Renal pelvis (tissue), 4 donors: Measurements from ENCODE around the gene TMEM11. TPM values are rescaled to one million over a fixed set of nuclear protein-coding genes. Genes with fewer than 3 reads are reported as not detected.
A peak's percentile ranks its signal among the peaks of the same experiment; 100 is the strongest.

Source experiments
- DNase-seq: peaks from one replicate; pipeline ENCODE4 v3.0.0-alpha.2; 2013
- polyA plus RNA-seq, 3 donors: library from polyadenylated mRNA; unstranded; fragments of 120-200 nt; gene quantifications; one replicate each; pipeline ENCODE4 v1.2.1, GENCODE V29; 2013; ENCODE audit not compliant: insufficient read length in 3 of 3

Gene TMEM11
- polyA plus RNA-seq, 3 donors, result 20.7 to 26.2 (median 25.6) TPM

DNA sequence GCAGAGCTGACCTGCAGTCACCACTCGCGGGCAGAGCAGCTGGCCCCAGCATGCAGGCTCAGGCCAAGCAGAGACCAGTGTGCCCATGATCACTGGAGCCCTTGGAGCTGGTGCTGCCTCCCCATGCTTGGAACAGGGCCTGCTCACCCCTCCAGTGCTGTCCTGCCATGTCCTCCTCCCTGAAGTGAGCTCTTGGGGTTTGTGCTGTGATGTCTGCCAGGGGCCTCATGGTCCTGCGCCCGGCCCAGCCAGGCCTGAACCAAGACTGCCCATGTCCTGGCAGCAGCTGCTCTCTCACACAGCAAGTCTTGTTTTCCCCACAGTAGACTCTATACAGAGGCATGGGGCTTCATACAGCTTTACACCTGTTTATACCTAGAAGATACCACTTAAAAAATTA lies 24.6 kb downstream of the TMEM11 start:
- DNase-seq, result no peak

- DNase-seq, result no peak
Measured at GRCh38 chr17:21186399-21187187, 27.4 kb downstream of the TMEM11 start.

GRCh38 chr17:21185061-21185460 lies 28.9 kb downstream of the TMEM11 start:
- DNase-seq, result no peak

GRCh38 chr17:21184570-21184969 lies 29.4 kb downstream of the TMEM11 start:
- DNase-seq, result no peak

- DNase-seq, result no peak
Measured at GRCh38 chr17:21183468-21183867, 30.5 kb downstream of the TMEM11 start.

- DNase-seq, result no peak
Measured at GRCh38 chr17:21177854-21178600, 35.9 kb downstream of the TMEM11 start.

DNA sequence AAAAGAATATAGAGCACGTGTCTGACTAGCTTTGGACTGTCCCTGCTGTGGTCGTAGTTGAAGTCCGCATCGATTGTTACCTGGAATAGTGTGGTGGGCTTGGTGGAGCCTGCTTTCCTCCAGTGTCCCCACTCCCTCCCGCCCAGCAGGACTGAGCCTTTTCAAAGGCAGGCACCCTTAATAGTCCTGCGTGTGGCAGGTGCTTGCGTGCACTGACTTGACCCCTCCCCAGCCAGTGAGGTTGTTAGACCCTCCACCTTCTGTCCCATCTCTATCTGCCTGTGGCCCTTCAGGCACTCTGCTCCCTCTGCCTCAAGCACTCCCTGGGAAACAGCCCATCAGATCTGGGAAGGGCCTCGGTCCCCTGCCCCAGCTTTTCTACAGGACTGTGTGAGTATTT lies 36.6 kb downstream of the TMEM11 start:
- no peak for DNase-seq

- no peak for DNase-seq
Measured at GRCh38 chr17:21176773-21177395, 37.1 kb downstream of the TMEM11 start.

GRCh38 chr17:21174713-21175112 lies 39.2 kb downstream of the TMEM11 start:
- no peak for DNase-seq

- DNase-seq, result no peak
Measured at GRCh38 chr17:21174186-21174585, 39.8 kb downstream of the TMEM11 start.

DNA sequence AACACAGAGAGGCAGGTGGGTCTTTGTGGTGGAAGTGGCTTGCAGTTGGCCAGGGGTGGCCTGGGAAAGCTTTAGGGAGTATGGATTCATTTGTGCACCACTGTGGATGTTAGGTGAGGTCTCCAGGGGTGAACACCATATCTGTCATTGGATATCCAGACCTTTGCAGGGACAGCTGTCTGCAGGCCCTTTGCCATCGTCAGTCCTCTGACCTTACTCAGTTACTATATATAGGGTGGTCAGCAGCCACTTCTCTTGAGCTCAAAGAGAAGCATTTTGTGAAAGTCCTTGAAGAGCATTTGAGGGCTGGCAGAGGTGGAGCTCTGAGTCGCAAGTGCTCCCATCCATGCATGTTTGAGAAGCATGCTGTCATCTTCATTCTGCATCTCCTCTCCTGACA lies 40.4 kb downstream of the TMEM11 start:
- no peak for DNase-seq

GRCh38 chr17:21172846-21173245 lies 41.1 kb downstream of the TMEM11 start:
- DNase-seq, result no peak

GRCh38 chr17:21171970-21172510 lies 41.9 kb downstream of the TMEM11 start:
- no peak for DNase-seq

GRCh38 chr17:21171309-21171922 lies 42.5 kb downstream of the TMEM11 start:
- no peak for DNase-seq

DNA sequence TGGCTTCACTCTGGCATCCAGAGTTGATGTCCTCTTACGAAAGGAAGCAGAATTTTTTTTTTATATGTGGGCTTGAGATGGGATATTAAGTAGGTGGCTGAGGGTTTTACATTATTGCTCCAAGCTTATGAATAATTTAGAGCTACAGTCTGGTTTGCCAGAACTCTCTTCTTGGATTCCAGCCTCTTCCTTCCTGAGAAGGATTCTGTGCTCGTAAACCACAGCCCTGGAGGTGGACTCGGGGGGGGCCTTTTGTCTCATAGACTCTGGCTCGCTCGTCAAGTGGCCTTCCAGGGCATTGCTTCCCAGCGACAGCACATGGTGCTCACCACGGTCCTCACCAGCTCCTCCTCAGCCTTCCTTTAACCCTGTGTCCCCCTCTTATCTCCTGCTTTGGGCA lies 43.2 kb downstream of the TMEM11 start:
- no peak for DNase-seq

GRCh38 chr17:21169496-21169895 lies 44.5 kb downstream of the TMEM11 start:
- DNase-seq, result no peak

GRCh38 chr17:21168555-21168865 lies 45.5 kb downstream of the TMEM11 start:
- DNase-seq, result no peak

- DNase-seq, result no peak
Measured at GRCh38 chr17:21167303-21167702, 46.7 kb downstream of the TMEM11 start.

- DNase-seq, result peak; percentile 5
Measured at GRCh38 chr17:21166595-21167210, 47.3 kb downstream of the TMEM11 start.

DNA sequence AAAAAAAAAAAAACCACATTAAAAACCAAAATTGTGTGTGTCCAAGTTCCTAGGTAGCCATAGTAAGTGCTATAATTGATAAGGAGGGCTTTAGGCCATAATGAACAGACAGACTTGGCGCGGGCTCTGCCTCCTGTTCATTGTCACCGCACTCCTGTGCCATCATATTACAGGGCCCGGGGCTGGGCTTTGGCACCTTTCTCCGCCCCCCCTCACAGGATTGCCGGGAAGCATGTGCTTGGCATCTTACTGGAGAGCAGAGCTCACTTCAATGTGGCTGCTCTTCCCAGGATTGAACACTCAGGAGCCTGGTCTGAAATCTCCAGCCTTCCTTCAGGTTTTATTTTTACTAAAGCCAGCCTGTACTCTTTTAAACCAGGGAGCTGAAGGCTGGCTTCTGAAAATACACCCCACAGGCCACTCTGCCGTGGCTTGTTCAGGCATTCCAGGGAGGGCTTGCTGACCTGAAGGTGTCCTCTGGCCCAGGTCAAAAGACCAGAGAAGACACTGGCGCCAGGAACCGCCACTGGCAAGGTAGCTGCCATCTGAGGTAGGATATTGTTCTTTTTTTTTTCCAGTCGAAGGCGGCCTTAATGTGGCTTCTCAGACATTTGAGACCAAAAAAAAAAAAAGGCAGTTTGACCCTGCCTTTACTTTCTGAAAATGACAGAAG lies 47.9 kb downstream of the TMEM11 start:
- no peak for DNase-seq

GRCh38 chr17:21164620-21165019 lies 49.3 kb downstream of the TMEM11 start:
- DNase-seq, result no peak
